Glutamatergic neuron (in vitro differentiated cells): Measurements from ENCODE around the gene CRHR1. TPM values are rescaled to one million over a fixed set of nuclear protein-coding genes. Genes with fewer than 3 reads are reported as not detected.

Experiments
- DNase-seq: peaks from one replicate; pipeline ENCODE4 v3.0.0; 2022
- H3K27ac Mint-ChIP-seq: one replicate; pipeline ENCODE4 v1.8.0; 2020; ENCODE audit warnings: mild to moderate bottlenecking, mixed read lengths, inconsistent platforms; ENCODE audit not compliant: unreplicated experiment
- H3K27me3 Mint-ChIP-seq: one replicate; pipeline ENCODE4 v1.8.0; 2020; ENCODE audit warnings: mild to moderate bottlenecking, moderate library complexity, mixed read lengths, inconsistent platforms; ENCODE audit not compliant: unreplicated experiment
- H3K36me3 Mint-ChIP-seq: one replicate; pipeline ENCODE4 v1.8.0; 2020; ENCODE audit warnings: mild to moderate bottlenecking, mixed read lengths, inconsistent platforms; ENCODE audit not compliant: unreplicated experiment
- H3K4me1 Mint-ChIP-seq: one replicate; pipeline ENCODE4 v1.8.0; 2020; ENCODE audit warnings: mild to moderate bottlenecking, low read depth, mixed read lengths, inconsistent platforms; ENCODE audit not compliant: unreplicated experiment
- H3K4me3 Mint-ChIP-seq: one replicate; pipeline ENCODE4 v1.8.0; 2020; ENCODE audit warnings: mild to moderate bottlenecking, mixed read lengths, inconsistent platforms; ENCODE audit not compliant: unreplicated experiment
- H3K9me3 Mint-ChIP-seq: one replicate; pipeline ENCODE4 v1.8.0; 2020; ENCODE audit warnings: mild to moderate bottlenecking, moderate library complexity, mixed read lengths, inconsistent platforms; ENCODE audit not compliant: unreplicated experiment
- CTCF ChIP-seq: fragments of 200-600 bp; sonication (generic); IDR thresholded peaks from one replicate; pipeline ENCODE4 v1.5.0; 2021; ENCODE audit not compliant: partially characterized antibody, unreplicated experiment
- total RNA-seq: library from RNA; stranded (reverse); fragmentation: NEBNext Ultra II Directional; extraction: Animal tissue kit (Norgen Biotek cat#: 25700); gene quantifications from one replicate; pipeline ENCODE4 v1.2.1, GENCODE V29; 2021; ENCODE audit not compliant: unreplicated experiment

Gene CRHR1
- total RNA-seq, 1 donor from 2014 or later, result 0.71 TPM

DNA sequence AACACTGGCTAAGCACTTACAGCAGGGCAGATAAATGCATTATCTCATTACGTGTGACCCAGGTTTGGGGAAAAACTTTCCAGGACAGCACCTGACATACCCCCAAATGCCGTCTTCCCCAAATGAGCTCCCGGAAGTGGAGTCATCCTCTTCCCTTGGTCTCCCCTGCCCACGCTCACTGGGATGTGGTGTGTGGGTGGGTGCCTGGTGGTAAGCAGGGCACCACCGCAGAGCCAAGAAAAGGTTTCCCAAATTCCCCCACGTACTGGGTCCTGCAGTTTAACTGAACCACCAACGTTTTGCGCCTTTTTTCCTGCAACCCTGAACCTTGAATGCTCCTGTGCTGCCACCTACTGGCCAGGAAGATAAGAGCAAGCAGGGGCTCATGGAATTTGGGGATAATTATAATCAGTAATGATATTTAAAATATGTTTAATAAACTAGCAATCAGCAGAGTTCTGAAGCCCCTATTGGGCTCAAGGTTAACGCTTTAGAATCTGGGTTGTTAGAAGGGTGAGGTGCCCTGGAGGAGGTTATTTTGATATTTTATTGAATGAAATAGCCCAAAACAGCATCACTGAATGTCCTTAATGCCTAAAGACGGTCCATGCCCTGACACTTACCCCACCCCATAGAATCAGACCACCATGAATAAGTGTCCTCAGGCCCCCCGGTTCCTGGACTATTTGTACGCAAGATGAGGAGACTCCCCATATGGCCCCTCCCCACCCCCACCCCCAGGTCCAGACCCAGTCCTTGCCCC lies 68.6 kb downstream of the CRHR1 start:
- Mint-ChIP-seq H3K4me3 (no peak overlapping the region), H3K27me3 (peaks cover 5% of the 10 kb centered on the region), H3K27ac (no peak overlapping the region)

GRCh38 chr17:45854209-45854608 lies 70.1 kb downstream of the CRHR1 start:
- Mint-ChIP-seq H3K27ac (no peak overlapping the region), H3K27me3 (peaks cover 5% of the 10 kb centered on the region), H3K4me3 (no peak overlapping the region), H3K9me3 (peaks cover 8% of the 10 kb centered on the region), H3K36me3 (no peaks in the 10 kb centered on the region), H3K4me1 (peaks cover 13% of the 10 kb centered on the region)
- no peak for DNase-seq
- TF ChIP-seq CTCF, result no peak

More for the DNA sequence above, 68.6 kb downstream of the CRHR1 start:
- peak; percentile 97 for TF ChIP-seq CTCF
- Mint-ChIP-seq H3K36me3 (no peaks in the 10 kb centered on the region), H3K9me3 (peaks cover 8% of the 10 kb centered on the region), H3K4me1 (peaks cover 9% of the 10 kb centered on the region)
- DNase-seq, result peak; percentile 72

DNA sequence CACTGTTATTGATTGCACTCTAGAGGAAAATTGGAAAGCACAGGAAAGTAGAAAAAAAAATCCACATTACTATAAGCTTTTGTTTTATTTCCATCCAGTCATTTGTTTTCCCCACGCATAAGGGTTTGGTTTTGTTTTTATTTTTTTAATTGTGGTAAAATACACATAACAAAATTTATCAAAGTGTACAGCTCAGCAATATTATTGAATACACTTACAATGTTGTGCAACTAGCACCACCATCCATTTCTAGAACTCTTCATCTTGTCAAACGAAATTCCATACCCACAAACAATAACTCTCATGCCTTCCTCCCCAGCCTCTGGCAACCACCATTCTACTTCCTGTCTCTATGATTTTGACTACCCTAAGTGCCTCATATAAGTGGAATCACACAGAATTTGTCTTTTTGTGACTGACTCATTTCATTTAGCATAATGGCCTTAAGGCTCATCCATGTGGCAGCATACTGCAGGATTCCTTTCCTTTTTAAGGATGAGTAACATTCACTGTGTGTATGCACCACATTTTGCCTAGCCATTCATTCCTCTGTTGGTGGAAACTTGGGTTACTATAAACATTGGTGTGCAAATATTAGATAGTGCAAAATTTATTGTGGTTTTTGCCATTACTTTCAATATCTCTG lies 71.7 kb downstream of the CRHR1 start:
- Mint-ChIP-seq H3K36me3 (no peaks in the 10 kb centered on the region), H3K9me3 (peaks cover 8% of the 10 kb centered on the region), H3K27me3 (peaks cover 5% of the 10 kb centered on the region), H3K4me3 (no peak overlapping the region), H3K4me1 (peaks cover 13% of the 10 kb centered on the region), H3K27ac (no peak overlapping the region)
- DNase-seq, result no peak
- TF ChIP-seq CTCF, result no peak

DNA sequence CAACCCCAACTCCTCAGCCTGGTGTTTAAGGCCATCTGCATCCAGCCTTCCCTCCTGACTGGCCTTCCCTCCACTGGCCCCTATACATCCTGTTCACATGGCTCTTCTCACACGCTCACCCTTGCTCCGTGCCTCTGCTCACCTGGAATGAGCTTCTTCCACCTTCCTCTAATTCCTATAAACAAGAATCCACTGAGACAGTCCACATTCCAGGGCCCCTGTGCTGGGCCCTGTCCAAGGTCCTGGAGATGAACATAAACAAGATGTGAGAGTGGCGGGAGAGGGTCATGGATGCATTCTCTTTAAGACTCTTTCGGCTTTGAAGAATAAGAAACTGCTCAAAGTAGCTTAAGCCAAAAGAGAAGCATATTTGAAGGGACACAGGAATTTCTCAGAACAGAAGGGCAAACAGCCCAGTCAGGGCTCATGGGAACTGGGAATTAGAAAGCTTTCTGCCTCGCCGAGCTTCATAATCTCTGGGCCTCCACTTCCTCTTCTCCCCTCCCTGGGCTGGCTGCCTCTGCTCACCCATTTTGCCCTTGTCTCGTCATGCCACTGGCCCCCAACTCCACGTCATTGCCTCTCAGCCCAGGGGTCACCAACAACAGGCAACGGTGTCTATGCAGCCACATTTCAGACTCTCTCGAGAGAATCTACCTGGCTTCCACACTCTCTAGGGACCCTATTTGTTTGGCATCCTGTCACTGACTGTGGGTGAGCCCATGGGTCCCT lies 74.0 kb downstream of the CRHR1 start:
- Mint-ChIP-seq H3K4me1 (peaks cover 18% of the 10 kb centered on the region), H3K9me3 (peaks cover 12% of the 10 kb centered on the region), H3K27me3 (peaks cover 7% of the 10 kb centered on the region), H3K27ac (no peak overlapping the region), H3K36me3 (no peaks in the 10 kb centered on the region), H3K4me3 (no peak overlapping the region)
- DNase-seq, result no peak
- TF ChIP-seq CTCF, result no peak
